GM10248 (cell line): Measurements from ENCODE around the gene STIM2.

Experiments
- CTCF ChIA-PET: fragments of 300-600 bp; sonication (Branson Sonifier 250); formaldehyde crosslinking; extraction: SDS; loops from one replicate; lab custom pipeline; 2021; ENCODE audit warnings: antibody characterized with exemption; lab: Yijun Ruan, JAX
- POLR2A ChIA-PET: fragments of 350-650 bp; sonication (Branson Sonifier 250); formaldehyde crosslinking; extraction: SDS; loops from one replicate; lab custom pipeline; 2020; ENCODE audit warnings: antibody characterized with exemption; lab: Yijun Ruan, JAX
- DNase-seq: peaks from one replicate; pipeline ENCODE4 v3.0.0; 2012; ENCODE audit errors: extremely low spot score
- TF ChIP-seq, protein P1 (sequence below): IDR thresholded peaks from 2 replicates; pipeline ENCODE4 v1.5.1; 2012; ENCODE audit warnings: mild to moderate bottlenecking, low read depth; ENCODE audit errors: extremely low read depth, missing control alignments, control extremely low read depth

STIM2 gene

DNA sequence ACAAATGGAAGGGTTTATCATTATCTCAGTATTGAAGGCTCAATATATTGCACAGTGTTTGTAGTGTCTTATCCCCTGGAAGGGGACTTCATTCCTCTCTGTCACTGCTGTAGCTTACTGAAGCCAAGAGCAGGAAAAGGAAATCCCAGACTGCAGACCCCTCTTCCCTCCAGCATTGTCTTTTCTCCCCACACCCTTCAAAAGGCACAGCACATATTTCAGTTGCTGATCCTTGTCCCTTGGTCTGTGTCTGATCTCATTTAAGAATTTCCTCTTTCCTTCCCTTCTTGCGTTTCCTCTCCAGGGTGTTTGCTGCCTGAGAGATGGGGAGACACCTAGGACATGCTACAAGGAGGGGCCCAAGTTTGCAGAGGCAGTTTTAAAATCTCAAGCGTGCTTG, 40.1 kb downstream of the STIM2 start:
- TF ChIP-seq, protein P1, sequence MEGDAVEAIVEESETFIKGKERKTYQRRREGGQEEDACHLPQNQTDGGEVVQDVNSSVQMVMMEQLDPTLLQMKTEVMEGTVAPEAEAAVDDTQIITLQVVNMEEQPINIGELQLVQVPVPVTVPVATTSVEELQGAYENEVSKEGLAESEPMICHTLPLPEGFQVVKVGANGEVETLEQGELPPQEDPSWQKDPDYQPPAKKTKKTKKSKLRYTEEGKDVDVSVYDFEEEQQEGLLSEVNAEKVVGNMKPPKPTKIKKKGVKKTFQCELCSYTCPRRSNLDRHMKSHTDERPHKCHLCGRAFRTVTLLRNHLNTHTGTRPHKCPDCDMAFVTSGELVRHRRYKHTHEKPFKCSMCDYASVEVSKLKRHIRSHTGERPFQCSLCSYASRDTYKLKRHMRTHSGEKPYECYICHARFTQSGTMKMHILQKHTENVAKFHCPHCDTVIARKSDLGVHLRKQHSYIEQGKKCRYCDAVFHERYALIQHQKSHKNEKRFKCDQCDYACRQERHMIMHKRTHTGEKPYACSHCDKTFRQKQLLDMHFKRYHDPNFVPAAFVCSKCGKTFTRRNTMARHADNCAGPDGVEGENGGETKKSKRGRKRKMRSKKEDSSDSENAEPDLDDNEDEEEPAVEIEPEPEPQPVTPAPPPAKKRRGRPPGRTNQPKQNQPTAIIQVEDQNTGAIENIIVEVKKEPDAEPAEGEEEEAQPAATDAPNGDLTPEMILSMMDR, result no peak
- no peak for DNase-seq
- ChIA-PET POLR2A (interaction anchor here (1.3 kb wide), 1 partner anchor 27 kb away, joined by 3 read pairs; no protein-coding TSS in a partner anchor), CTCF (interaction anchor here (1.3 to 1.8 kb wide), 5 partner anchors 9 to 37 kb away, joined by 3 to 6 read pairs (median 4); no protein-coding TSS in a partner anchor)

- POLR2A ChIA-PET, result no interaction called here
- TF ChIP-seq, protein P1, result no peak
- no peak for DNase-seq
- CTCF ChIA-PET, result interaction anchor here (0.7 kb wide), 1 partner anchor 86 kb away, joined by 3 read pairs; no protein-coding TSS in a partner anchor
Measured at GRCh38 chr4:26905172-26905571, 44.5 kb downstream of the STIM2 start.

- TF ChIP-seq, protein P1, result no peak
- no peak for DNase-seq
- ChIA-PET CTCF (interaction anchor here (0.8 to 1.3 kb wide), 5 partner anchors 14 to 102 kb away, joined by 3 to 4 read pairs (median 3); no protein-coding TSS in a partner anchor), POLR2A (no interaction called here)
Measured at GRCh38 chr4:26907731-26908599, 47.3 kb downstream of the STIM2 start.

GRCh38 chr4:26909369-26909768, 48.7 kb downstream of the STIM2 start:
- DNase-seq, result no peak
- TF ChIP-seq, protein P1, result no peak
- POLR2A ChIA-PET, result no interaction called here
- CTCF ChIA-PET, result interaction anchor here (0.7 to 1.8 kb wide), 4 partner anchors 9 to 93 kb away, joined by 3 to 5 read pairs (median 4); partner anchors contain the start of gene STIM2

GRCh38 chr4:26911254-26911653, 50.6 kb downstream of the STIM2 start:
- no peak for DNase-seq
- TF ChIP-seq, protein P1, result no peak
- CTCF ChIA-PET, result no interaction called here
- POLR2A ChIA-PET, result no interaction called here

DNA sequence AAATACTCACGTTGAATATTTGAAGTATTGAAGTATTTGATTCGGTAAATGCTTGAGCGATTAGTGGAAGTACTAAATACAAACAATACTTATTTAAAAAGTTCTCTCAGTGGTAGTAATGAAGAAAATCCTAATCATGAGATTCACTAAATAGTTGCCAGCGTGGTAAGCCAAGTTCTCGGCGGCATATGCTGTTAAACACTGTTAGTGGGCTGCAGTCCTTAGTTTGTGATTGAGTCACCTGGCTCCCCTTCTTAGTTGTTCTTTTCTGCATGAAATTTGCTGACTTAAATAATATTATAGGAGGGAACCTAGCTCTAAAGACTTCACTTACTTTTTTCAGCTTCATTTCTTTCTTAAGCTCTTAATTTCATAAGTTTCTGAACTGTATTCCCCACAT, 51.4 kb downstream of the STIM2 start:
- no peak for DNase-seq
- ChIA-PET CTCF (no interaction called here), POLR2A (no interaction called here)

More for the DNA sequence above, 51.4 kb downstream of the STIM2 start:
- TF ChIP-seq, protein P1, result no peak
